ENCODE results near the gene CDC42BPB.

GRCh38 chr14:103007555-103007954, 49.8 kb downstream of the CDC42BPB start:
- TF ChIP-seq CTCF (IDR thresholded peaks at IDR 0.05; ENCODE audit: low read depth, low read length): no peak
- no peak for TF ChIP-seq EZH2phosphoT487 (IDR thresholded peaks at IDR 0.05; ENCODE audit: low read depth)

Data from OCI-LY3 (cell line).